Renal cortex interstitium (tissue), 11 donors: ENCODE measurements around the gene IPCEF1. TPM values are rescaled to one million over a fixed set of nuclear protein-coding genes. Genes with fewer than 3 reads are reported as not detected.
A peak's percentile ranks its signal among the peaks of the same experiment; 100 is the strongest.

Source experiments
- DNase-seq, 11 donors: peaks; one replicate each; pipeline ENCODE4 v3.0.0-alpha.2; 2013; ENCODE audit warnings: low read depth in 9 of 11, low spot score in 4 of 11; ENCODE audit errors: extremely low read depth in 1 of 11
- polyA plus RNA-seq, 3 donors: library from polyadenylated mRNA; unstranded; fragments of 120-200 nt; gene quantifications; one replicate each; pipeline ENCODE4 v1.2.1, GENCODE V29; 2013; ENCODE audit not compliant: insufficient read length in 3 of 3

The IPCEF1 gene
- polyA plus RNA-seq, 3 donors: 4.7 to 9.7 (median 7.2) TPM

- DNase-seq: no peak
Observed at GRCh38 chr6:154234019-154234772, 122.4 kb downstream of the IPCEF1 start.

DNA sequence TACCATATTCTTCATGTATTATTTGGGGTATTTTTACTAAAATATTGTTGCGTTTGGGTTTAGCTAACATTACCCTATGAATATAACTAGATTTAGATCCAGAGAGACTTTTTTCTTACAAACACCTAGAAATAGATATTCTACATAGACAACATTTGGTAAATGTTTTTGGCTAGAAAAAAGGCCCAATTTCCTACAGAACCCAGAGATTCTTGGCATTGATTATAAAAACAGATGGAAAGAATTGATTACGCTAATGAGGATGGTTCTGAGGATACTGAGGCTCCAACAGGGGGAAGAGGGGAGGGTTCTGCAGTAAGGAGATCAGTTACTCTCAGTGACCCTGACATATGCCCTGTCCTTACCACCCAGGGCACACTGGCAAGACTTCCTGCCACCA lies 123.2 kb downstream of the IPCEF1 start:
- DNase-seq: no peak

DNA sequence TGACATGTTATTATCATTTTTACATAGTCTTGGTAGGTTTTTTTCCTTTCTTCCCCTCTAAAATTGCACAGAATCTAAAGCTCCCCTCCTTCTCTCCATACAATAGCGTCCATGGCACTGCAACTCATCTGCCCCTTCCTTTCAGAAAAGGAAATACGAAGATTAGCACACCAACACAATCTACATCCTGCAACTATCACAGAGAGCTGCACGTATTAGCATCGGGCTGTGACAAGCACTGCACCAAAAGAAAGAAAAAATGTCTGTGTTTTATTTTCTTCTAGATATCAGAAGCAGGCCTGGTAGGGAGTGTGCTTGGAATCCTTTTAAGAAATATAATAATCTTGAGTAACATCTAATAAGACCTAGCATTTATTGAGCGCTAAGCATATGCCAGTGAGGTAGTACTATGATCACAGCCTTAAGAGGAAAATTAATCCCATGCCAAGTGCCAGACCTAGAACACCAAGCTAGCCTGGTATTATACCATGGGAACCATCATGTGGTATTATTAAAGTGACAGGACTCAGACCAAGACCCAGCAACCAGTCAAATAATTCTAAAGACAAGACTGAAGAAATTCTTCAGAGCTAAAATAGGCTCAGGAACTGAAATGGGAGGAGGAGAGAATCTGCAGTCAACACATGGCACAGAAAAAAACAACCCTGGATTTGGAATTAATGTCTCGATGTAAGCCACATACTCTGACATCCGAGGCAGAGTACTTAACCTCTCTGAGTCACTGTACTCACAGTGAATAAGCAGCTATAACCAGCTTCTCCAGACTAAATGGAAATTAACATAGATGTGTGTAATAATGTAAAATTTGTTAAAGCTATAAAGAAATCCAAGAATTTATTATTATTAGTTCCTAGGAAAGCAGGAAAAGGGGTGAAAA lies 124.3 kb downstream of the IPCEF1 start:
- DNase-seq: no peak

GRCh38 chr6:154230910-154231595 lies 125.5 kb downstream of the IPCEF1 start:
- no peak for DNase-seq

DNA sequence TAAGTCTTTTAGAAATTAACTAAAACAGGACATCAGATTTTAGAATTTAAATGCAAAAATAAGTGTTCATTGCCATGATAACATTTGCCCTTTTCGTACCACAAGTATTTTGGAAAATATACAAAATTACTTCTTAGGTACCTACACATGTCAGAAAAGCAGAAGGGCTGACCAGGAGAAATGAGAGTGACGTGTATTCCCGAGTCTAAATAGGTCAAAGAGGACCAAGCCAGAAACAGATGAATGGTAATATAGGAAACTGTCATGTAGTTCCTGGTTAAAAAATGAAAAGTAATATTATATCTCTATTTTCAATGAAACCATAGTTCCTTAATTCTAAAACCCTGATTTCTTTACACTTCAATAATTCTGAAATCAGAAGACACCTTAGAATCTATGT lies 126.2 kb downstream of the IPCEF1 start:
- no peak for DNase-seq

DNA sequence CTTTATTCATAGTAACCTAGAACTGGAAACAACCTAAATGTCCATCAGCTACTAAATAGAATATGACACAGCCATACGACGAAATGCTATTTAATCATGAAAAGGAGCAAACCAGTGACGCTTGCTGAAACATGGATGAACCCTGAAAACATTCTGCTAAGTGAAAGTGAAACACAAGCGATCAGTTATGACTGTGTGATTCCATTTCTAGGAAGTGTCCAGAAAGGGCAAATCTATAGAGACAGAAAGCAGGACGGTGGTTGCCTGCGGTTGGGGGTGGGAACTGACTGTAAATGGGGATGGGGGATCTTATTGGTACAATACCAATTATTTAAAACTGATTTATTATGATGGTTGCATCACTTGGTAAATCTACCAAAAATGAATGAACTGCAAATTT lies 126.8 kb downstream of the IPCEF1 start:
- DNase-seq: no peak

GRCh38 chr6:154228521-154228905 lies 128.1 kb downstream of the IPCEF1 start:
- no peak for DNase-seq

DNA sequence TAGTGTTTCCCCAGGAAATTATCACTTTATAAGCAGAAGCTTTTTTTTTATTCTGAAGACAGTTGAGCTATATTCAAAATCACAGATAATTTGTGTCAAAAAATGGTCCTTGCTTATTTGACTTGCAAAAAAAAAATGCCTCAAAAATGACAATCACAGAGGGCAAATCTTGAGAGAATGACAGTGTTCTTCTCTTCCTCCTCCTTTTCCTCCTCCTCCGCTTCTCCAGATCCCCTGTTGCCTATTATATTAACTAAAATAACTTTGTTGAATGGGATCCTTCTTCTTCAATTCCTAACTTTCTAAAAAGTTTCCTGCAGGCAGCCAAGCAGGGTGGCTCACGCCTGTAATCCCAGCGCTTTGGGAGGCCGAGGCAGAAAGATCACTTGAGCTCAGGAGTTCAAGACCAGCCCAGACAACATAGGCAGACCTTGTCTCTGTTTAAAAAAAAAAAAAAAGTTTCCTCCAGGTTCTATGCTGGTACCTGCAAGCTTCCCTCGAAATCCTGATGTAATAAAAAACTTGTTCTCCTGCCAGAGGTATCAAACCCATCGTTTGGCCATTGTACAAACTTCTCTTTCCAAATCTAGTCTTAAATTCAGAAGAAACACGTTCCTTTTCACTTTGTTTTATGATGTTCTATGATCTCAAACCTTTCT lies 128.6 kb downstream of the IPCEF1 start:
- DNase-seq: no peak

- DNase-seq: no peak
Observed at GRCh38 chr6:154226461-154226860, 130.1 kb downstream of the IPCEF1 start.

DNA sequence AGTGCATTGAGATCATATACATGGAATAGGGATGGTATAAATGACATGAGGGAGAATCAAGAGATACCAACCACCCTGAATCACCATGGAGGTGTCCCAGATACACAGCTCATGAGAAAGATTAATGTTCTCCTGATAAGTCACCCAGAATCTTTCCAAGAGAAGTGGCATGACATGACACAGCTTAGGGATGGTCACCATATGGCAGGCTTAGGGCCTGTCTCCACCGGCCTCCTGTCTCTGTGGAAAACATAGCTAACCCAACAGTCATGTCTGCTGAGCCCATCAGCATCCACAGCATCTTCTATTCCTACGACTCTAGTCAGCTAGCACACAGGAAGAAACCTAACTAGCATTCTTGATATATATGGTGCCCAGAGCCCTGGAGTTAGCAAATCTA lies 133.3 kb downstream of the IPCEF1 start:
- no peak for DNase-seq

- no peak for DNase-seq
Observed at GRCh38 chr6:154222716-154223115, 133.9 kb downstream of the IPCEF1 start.

GRCh38 chr6:154219250-154219649 lies 137.4 kb downstream of the IPCEF1 start:
- no peak for DNase-seq

DNA sequence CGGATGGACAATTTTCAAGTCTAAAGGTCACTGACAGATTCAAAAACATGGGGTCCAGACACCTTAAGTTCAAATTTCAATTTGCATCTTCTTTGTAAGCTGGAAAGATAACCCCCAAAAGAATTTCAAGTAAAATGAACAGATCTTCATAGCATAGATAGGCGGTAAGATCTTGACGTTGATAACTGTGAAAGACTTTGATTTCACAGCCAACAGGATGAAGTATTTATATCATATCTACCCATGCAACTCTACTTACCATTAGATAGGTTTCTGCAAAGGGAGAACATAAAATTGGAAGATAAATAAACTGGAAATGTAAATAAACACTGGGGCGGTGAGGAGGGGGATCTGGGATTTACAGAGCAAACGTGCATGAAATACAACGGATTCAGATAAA lies 137.8 kb downstream of the IPCEF1 start:
- no peak for DNase-seq

DNA sequence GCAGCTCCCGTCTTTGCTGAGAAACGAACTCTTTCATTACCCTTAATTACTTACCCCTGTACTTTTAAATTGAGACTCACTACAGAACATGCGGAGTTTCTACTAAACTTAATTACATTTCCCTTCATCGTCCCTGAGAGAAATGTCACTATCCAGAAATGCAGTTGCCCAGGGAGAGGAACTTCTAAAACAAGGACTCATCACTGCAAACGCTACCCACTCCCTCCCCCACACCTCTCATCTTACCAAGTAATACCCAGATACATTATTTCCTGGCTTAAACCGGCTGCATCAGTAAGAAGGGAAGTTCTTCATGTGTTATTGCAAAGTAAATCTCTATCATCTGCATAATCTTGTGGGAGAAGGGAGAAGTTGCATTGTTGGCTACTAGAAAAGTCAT lies 138.3 kb downstream of the IPCEF1 start:
- DNase-seq: peak in 7 of 11 donors; percentile 24 to 45 (median 29)

DNA sequence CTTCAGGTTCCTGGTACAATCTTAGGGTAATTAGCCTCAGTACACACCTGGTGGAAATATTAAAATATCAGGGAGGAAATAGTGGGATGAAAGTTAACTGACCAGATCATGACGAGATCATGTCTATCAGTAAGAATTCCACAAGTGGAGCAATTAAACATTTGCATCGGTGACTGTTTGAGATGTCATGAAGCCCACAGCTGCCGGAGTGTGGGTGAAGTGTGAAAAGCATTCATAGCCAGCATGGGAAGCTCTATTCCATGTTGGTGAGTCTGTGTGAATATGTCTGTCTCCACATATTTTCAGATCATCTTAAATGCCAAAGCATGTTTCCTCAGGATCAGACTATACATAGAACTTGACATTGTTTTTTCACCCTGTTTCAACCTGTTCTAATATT lies 142.8 kb downstream of the IPCEF1 start:
- DNase-seq: no peak

- DNase-seq: no peak
Observed at GRCh38 chr6:154210678-154211077, 145.9 kb downstream of the IPCEF1 start.

- DNase-seq: no peak
Observed at GRCh38 chr6:154209555-154209954, 147.0 kb downstream of the IPCEF1 start.

DNA sequence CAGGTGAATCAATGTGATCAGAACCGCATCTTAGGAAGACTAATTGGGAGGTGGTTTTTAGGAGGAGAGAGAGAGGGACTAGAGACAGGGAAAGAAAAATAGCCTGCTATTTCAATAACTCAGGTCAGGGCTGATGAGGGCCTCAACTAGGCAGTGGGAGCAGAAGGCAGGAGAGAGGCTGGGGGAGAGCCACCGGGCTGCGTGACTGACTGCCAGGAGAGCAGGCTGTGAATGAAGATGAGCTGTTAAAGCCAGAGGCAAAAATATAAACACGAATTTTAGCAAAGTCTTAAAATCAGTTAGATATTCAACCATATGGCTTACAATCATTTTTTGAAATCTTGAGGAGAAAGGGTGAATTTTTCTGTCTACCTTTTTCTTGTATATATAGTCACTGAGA lies 149.6 kb downstream of the IPCEF1 start:
- DNase-seq: no peak

- no peak for DNase-seq
Observed at GRCh38 chr6:154206141-154206540, 150.5 kb downstream of the IPCEF1 start.
